Neutrophil (primary cell): ENCODE measurements around the gene VTN.

Experiments
- H3K27ac ChIP-seq: fragments of 200-600 bp; sonication (generic); 2 replicates; pipeline ENCODE4 v1.5.1; 2016; ENCODE audit warnings: mild to moderate bottlenecking, moderate library complexity
- H3K27me3 ChIP-seq: fragments of 200-600 bp; sonication (generic); 2 replicates; pipeline ENCODE4 v1.6.0; 2016; ENCODE audit warnings: mild to moderate bottlenecking
- H3K36me3 ChIP-seq: fragments of 200-600 bp; sonication (generic); 2 replicates; pipeline ENCODE4 v1.5.1; 2017
- H3K4me1 ChIP-seq, 2 experiments: fragments of 200-600 bp in 1 of 2; sonication (generic) in 1 of 2; 1 replicate in 1 of 2; 2 replicates in 1 of 2; pipeline versions ENCODE4 v1.5.1 to v1.6.1; 2013 to 2016; ENCODE audit warnings: low read depth in 1 of 2, low read length in 1 of 2, mild to moderate bottlenecking in 1 of 2, moderate library complexity in 1 of 2; ENCODE audit not compliant: control insufficient read depth in 1 of 2, insufficient read depth in 1 of 2
- H3K4me3 ChIP-seq, 2 experiments: fragments of 200-600 bp in 1 of 2; sonication (generic) in 1 of 2; 1 replicate in 1 of 2; 2 replicates in 1 of 2; pipeline ENCODE4 v1.5.1; 2013 to 2016; ENCODE audit warnings: low read depth in 1 of 2, low read length in 1 of 2, mild to moderate bottlenecking in 1 of 2, moderate library complexity in 1 of 2
- H3K9me3 ChIP-seq: fragments of 200-600 bp; sonication (generic); 2 replicates; pipeline ENCODE4 v1.5.1; 2016
- CTCF ChIP-seq: fragments of 200-600 bp; sonication (generic); IDR thresholded peaks from 2 replicates; pipeline ENCODE4 v1.5.1; 2016; ENCODE audit warnings: antibody characterized with exemption

VTN gene

GRCh38 chr17:28320215-28321061 lies 49.7 kb downstream of the VTN start:
- Histone ChIP-seq H3K36me3 (no peaks in the 10 kb centered on the region), H3K4me1 (peaks cover 17 to 23% of the 10 kb centered on the region in 2 experiments), H3K4me3 (peak overlapping the region in 1 of 2 experiments; percentile 76), H3K27ac (no peak overlapping the region), H3K27me3 (peaks cover 22% of the 10 kb centered on the region), H3K9me3 (no peaks in the 10 kb centered on the region)
- TF ChIP-seq CTCF = no peak

- no peak for TF ChIP-seq CTCF
- Histone ChIP-seq H3K9me3 (no peaks in the 10 kb centered on the region), H3K27ac (no peak overlapping the region), H3K4me1 (peaks cover 17 to 22% of the 10 kb centered on the region in 2 experiments), H3K4me3 (peak overlapping the region; percentile 71 to 76), H3K27me3 (peaks cover 25% of the 10 kb centered on the region), H3K36me3 (no peaks in the 10 kb centered on the region)
Measured at GRCh38 chr17:28319598-28319935, 50.5 kb downstream of the VTN start.

- peak; percentile 34 for TF ChIP-seq CTCF
- Histone ChIP-seq H3K36me3 (no peaks in the 10 kb centered on the region), H3K9me3 (no peaks in the 10 kb centered on the region), H3K4me3 (peak within 1 kb of the TSS; percentile 71 to 76), H3K27ac (peak within 1 kb of the TSS; percentile 3), H3K4me1 (peaks cover 17 to 21% of the 10 kb centered on the region in 2 experiments), H3K27me3 (peaks cover 31% of the 10 kb centered on the region)
Measured at GRCh38 chr17:28318759-28319597, 51.1 kb downstream of the VTN start, which contains the start of gene TMEM97. TSS of gene TMEM97 (plus strand) at chr17:28319200. CDS start at chr17:28319240, 40 bp downstream.

GRCh38 chr17:28317966-28318758 lies 51.9 kb downstream of the VTN start:
- Histone ChIP-seq H3K27me3 (peaks cover 39% of the 10 kb centered on the region), H3K4me1 (peaks cover 17 to 21% of the 10 kb centered on the region in 2 experiments), H3K9me3 (no peaks in the 10 kb centered on the region), H3K27ac (peak overlapping the region; percentile 3), H3K36me3 (no peaks in the 10 kb centered on the region), H3K4me3 (peak overlapping the region; percentile 71 to 76)
- no peak for TF ChIP-seq CTCF
